ENCODE measurements around the gene CST7.
A peak's percentile ranks its signal among the peaks of the same experiment; 100 is the strongest.

CST7 gene

GRCh38 chr20:24984961-24985640 lies 36.0 kb downstream of the CST7 start:
- no peak for TF ChIP-seq POLR2A (IDR thresholded peaks at IDR 0.05; ENCODE audit: extremely low read depth, insufficient read length)
- TF ChIP-seq MAX (IDR thresholded peaks at IDR 0.05; ENCODE audit: low read depth, low read length), result no peak
- TF ChIP-seq MYC (IDR thresholded peaks at IDR 0.05; ENCODE audit: low read depth, low read length), result no peak
- no peak for TF ChIP-seq CTCF (IDR thresholded peaks at IDR 0.05; ENCODE audit: low read depth, low read length)
- H3K4me3 ChIP-seq (ENCODE audit: low read depth, low read length), result no peak overlapping the region
- DNase-seq (ENCODE audit: low read depth), result peak; percentile 42

DNA sequence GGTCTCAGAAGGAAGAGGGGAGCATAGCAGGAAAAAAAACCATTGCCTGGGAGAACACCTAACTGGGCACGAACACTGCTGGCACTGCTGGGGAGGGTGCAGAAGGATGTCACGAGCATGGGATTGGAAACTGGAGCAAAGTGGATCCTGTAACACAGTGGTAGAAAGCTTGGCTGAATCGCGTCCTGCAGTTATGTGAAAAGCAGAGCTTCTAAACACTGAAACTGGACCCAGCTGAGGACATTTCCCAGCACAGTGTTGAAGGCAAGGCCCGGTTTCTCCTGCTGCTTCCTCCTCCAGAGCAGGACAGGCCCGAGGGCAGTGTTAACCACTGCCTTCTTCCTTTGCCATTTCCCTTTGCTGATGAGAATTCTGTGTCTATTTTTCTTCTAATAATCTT lies 36.7 kb downstream of the CST7 start:
- DNase-seq (ENCODE audit: low read depth), result no peak
- no peak overlapping the region for H3K4me3 ChIP-seq (ENCODE audit: low read depth, low read length)
- TF ChIP-seq MYC (IDR thresholded peaks at IDR 0.05; ENCODE audit: low read depth, low read length) (no peak), POLR2A (IDR thresholded peaks at IDR 0.05; ENCODE audit: extremely low read depth, insufficient read length) (no peak), CTCF (IDR thresholded peaks at IDR 0.05; ENCODE audit: low read depth, low read length) (no peak), MAX (IDR thresholded peaks at IDR 0.05; ENCODE audit: low read depth, low read length) (no peak)

GRCh38 chr20:24986436-24987015 lies 37.5 kb downstream of the CST7 start:
- no peak overlapping the region for H3K4me3 ChIP-seq (ENCODE audit: low read depth, low read length)
- TF ChIP-seq MAX (IDR thresholded peaks at IDR 0.05; ENCODE audit: low read depth, low read length), result no peak
- no peak for TF ChIP-seq CTCF (IDR thresholded peaks at IDR 0.05; ENCODE audit: low read depth, low read length)
- no peak for TF ChIP-seq POLR2A (IDR thresholded peaks at IDR 0.05; ENCODE audit: extremely low read depth, insufficient read length)
- no peak for TF ChIP-seq MYC (IDR thresholded peaks at IDR 0.05; ENCODE audit: low read depth, low read length)
- DNase-seq (ENCODE audit: low read depth), result no peak

DNA sequence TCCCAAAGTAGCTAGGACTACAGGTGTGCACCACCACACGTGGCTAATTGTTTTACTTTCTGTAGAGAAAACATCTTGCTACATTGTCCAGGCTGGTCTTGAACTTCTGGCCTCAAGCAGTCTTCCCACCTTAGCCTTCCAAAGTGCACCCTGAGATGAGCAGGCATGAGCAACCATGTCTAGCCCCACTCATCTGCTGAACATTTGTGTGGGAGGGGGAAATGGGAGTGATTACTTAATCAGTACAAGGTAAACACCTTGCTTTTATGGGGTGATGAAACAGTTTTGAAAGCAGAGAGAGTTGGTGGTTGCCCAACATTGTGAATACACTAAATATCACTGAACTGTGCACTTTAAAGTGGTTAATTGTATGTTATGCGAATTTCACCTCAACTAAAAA lies 38.2 kb downstream of the CST7 start:
- TF ChIP-seq POLR2A (IDR thresholded peaks at IDR 0.05; ENCODE audit: extremely low read depth, insufficient read length) (no peak), CTCF (IDR thresholded peaks at IDR 0.05; ENCODE audit: low read depth, low read length) (no peak), MYC (IDR thresholded peaks at IDR 0.05; ENCODE audit: low read depth, low read length) (no peak), MAX (IDR thresholded peaks at IDR 0.05; ENCODE audit: low read depth, low read length) (no peak)
- peak; percentile 58 for DNase-seq (ENCODE audit: low read depth)
- no peak overlapping the region for H3K4me3 ChIP-seq (ENCODE audit: low read depth, low read length)

GRCh38 chr20:24987873-24988835 lies 39.1 kb downstream of the CST7 start:
- no peak for DNase-seq (ENCODE audit: low read depth)
- TF ChIP-seq MYC (IDR thresholded peaks at IDR 0.05; ENCODE audit: low read depth, low read length) (no peak), POLR2A (IDR thresholded peaks at IDR 0.05; ENCODE audit: extremely low read depth, insufficient read length) (no peak), MAX (IDR thresholded peaks at IDR 0.05; ENCODE audit: low read depth, low read length) (no peak), CTCF (IDR thresholded peaks at IDR 0.05; ENCODE audit: low read depth, low read length) (no peak)
- H3K4me3 ChIP-seq (ENCODE audit: low read depth, low read length), result no peak overlapping the region

All from NB4 (cell line).